HG02938 (cell line): Measurements from ENCODE around the gene ARHGAP9.
A peak's percentile ranks its signal among the peaks of the same experiment; 100 is the strongest.
"Not testable (repeated sequence)": the region's sequence is repeated elsewhere in the genome, so short reads cannot be mapped to it uniquely, and the experiment has no call there.

Source experiments
- ATAC-seq: cut with Tn5 transposase; IDR thresholded peaks from one replicate; pipeline ENCODE4 v1.9.1; 2021; ENCODE audit warnings: mild to moderate bottlenecking, moderate library complexity; ENCODE audit not compliant: unreplicated experiment

ARHGAP9 gene

GRCh38 chr12:57495051-57495701 lies 15.5 kb upstream of the ARHGAP9 start:
- not testable (repeated sequence) for ATAC-seq

GRCh38 chr12:57491393-57492280 lies 12.0 kb upstream of the ARHGAP9 start:
- ATAC-seq: no peak

- ATAC-seq: no peak
Measured at GRCh38 chr12:57490126-57490525, 10.5 kb upstream of the ARHGAP9 start.

GRCh38 chr12:57489157-57489641 lies 9.5 kb upstream of the ARHGAP9 start:
- no peak for ATAC-seq

- ATAC-seq: no peak
Measured at GRCh38 chr12:57488402-57489156, 8.9 kb upstream of the ARHGAP9 start.

- peak; percentile 96 for ATAC-seq
Measured at GRCh38 chr12:57487597-57488401, 8.1 kb upstream of the ARHGAP9 start, which contains the start of gene MARS1. Gene MARS1 (plus strand): TSS chr12:57488068. CDS start chr12:57488091, 23 bp downstream.

- ATAC-seq: no peak
Measured at GRCh38 chr12:57487055-57487596, 7.5 kb upstream of the ARHGAP9 start.

- ATAC-seq: no peak
Measured at GRCh38 chr12:57485695-57486094, 6.0 kb upstream of the ARHGAP9 start.

- no peak for ATAC-seq
Measured at GRCh38 chr12:57483466-57483865, 3.8 kb upstream of the ARHGAP9 start.

GRCh38 chr12:57481671-57482070 lies 2.0 kb upstream of the ARHGAP9 start:
- ATAC-seq: no peak

GRCh38 chr12:57479043-57479375 lies 657 bp downstream of the ARHGAP9 start:
- ATAC-seq: no peak

GRCh38 chr12:57477710-57478681 lies 1.7 kb downstream of the ARHGAP9 start:
- no peak for ATAC-seq

- ATAC-seq: no peak
Measured at GRCh38 chr12:57476993-57477709, 2.5 kb downstream of the ARHGAP9 start.

- ATAC-seq: peak; percentile 32
Measured at GRCh38 chr12:57476162-57476992, 3.3 kb downstream of the ARHGAP9 start.

- ATAC-seq: no peak
Measured at GRCh38 chr12:57475271-57476161, 4.2 kb downstream of the ARHGAP9 start.

- ATAC-seq: no peak
Measured at GRCh38 chr12:57474862-57475261, 4.8 kb downstream of the ARHGAP9 start.

GRCh38 chr12:57474430-57474829 lies 5.2 kb downstream of the ARHGAP9 start:
- ATAC-seq: no peak
